ENCODE measurements around the gene LNX1.

The LNX1 gene

GRCh38 chr4:53622739-53623151 lies 31.5 kb upstream of the LNX1 start:
- TF ChIP-seq CSRNP3 (CRISPR knock-in tag; IDR thresholded peaks at IDR 0.05) (no peak), SNAI2 (CRISPR knock-in tag; IDR thresholded peaks at IDR 0.05) (no peak), CREB5 (CRISPR knock-in tag; IDR thresholded peaks at IDR 0.05; ENCODE audit: low read depth) (no peak), ZFP30 (CRISPR knock-in tag; IDR thresholded peaks at IDR 0.05) (no peak)
- ATAC-seq = no peak

GRCh38 chr4:53620956-53621355 lies 29.7 kb upstream of the LNX1 start:
- ATAC-seq = no peak
- TF ChIP-seq RARB (CRISPR knock-in tag; IDR thresholded peaks at IDR 0.05) = no peak
- no peak for TF ChIP-seq OSR1 (CRISPR knock-in tag; IDR thresholded peaks at IDR 0.05)

- ATAC-seq = no peak
- TF ChIP-seq SNAI2 (CRISPR knock-in tag; IDR thresholded peaks at IDR 0.05) (no peak), CREB5 (CRISPR knock-in tag; IDR thresholded peaks at IDR 0.05; ENCODE audit: low read depth) (no peak)
Observed at GRCh38 chr4:53619431-53619830, 28.1 kb upstream of the LNX1 start.

GRCh38 chr4:53618321-53618720 lies 27.0 kb upstream of the LNX1 start:
- no peak for ATAC-seq
- TF ChIP-seq ZFP3 (CRISPR knock-in tag; IDR thresholded peaks at IDR 0.05) (no peak), ESRRG (CRISPR knock-in tag; IDR thresholded peaks at IDR 0.05) (no peak), TOX (CRISPR knock-in tag; IDR thresholded peaks at IDR 0.05; ENCODE audit: borderline replicate concordance) (no peak), ISL1 (CRISPR knock-in tag; IDR thresholded peaks at IDR 0.05) (no peak)

- ATAC-seq = no peak
- no peak for TF ChIP-seq POU6F1 (CRISPR knock-in tag; IDR thresholded peaks at IDR 0.05; ENCODE audit: borderline replicate concordance, low read depth)
- no peak for TF ChIP-seq CSRNP3 (CRISPR knock-in tag; IDR thresholded peaks at IDR 0.05)
- TF ChIP-seq TCF4 (CRISPR knock-in tag; IDR thresholded peaks at IDR 0.05; ENCODE audit: borderline replicate concordance) = no peak
- no peak for TF ChIP-seq TSHZ2 (CRISPR knock-in tag; IDR thresholded peaks at IDR 0.05)
- no peak for TF ChIP-seq ZNF8 (CRISPR knock-in tag; IDR thresholded peaks at IDR 0.05)
- no peak for TF ChIP-seq ARNTL (CRISPR knock-in tag; IDR thresholded peaks at IDR 0.05; ENCODE audit: borderline replicate concordance, low read depth)
- no peak for TF ChIP-seq ZFP30 (CRISPR knock-in tag; IDR thresholded peaks at IDR 0.05)
Observed at GRCh38 chr4:53617101-53617680, 25.9 kb upstream of the LNX1 start.
